Upper lobe of left lung (tissue), 6 donors: ENCODE results near the gene CHRNA5. TPM values are rescaled to one million over a fixed set of nuclear protein-coding genes. Genes with fewer than 3 reads are reported as not detected.
"Not testable (repeated sequence)": the region's sequence is repeated elsewhere in the genome, so short reads cannot be mapped to it uniquely, and the experiment has no call there.

ENCODE experiments used
- ATAC-seq, 2 donors: fragments of 200-7000 bp; cut with Tn5 transposase; one replicate each; pipeline ENCODE4 v1.9.1; 2022; ENCODE audit warnings: mild to moderate bottlenecking in 2 of 2, moderate library complexity in 2 of 2; ENCODE audit not compliant: low FRiP score in 2 of 2
- DNase-seq, 2 donors: peaks; one replicate each; pipeline ENCODE4 v3.0.0-alpha.2; 2019 to 2020
- H3K27ac ChIP-seq, 4 donors: fragments of 200-600 bp; sonication (generic); one replicate each; pipeline ENCODE4 v1.5.1; 2016 to 2019
- H3K27me3 ChIP-seq, 4 donors: fragments of 200-600 bp; sonication (generic); one replicate each; pipeline ENCODE4 v1.5.1; 2017 to 2019
- H3K36me3 ChIP-seq, 4 donors: fragments of 200-600 bp; sonication (generic); one replicate each; pipeline ENCODE4 v1.5.1; 2016 to 2019
- H3K4me1 ChIP-seq, 4 donors: fragments of 200-600 bp; sonication (generic); one replicate each; pipeline ENCODE4 v1.5.1; 2018 to 2019
- H3K4me3 ChIP-seq, 4 donors: fragments of 200-600 bp; sonication (generic); one replicate each; pipeline ENCODE4 v1.5.1; 2017 to 2019; ENCODE audit warnings: mild to moderate bottlenecking in 2 of 4, moderate library complexity in 1 of 4
- H3K9me3 ChIP-seq, 4 donors: fragments of 200-600 bp; sonication (generic); one replicate each; pipeline ENCODE4 v1.5.1; 2018 to 2019
- EP300 ChIP-seq, 4 donors: sonication (generic); formaldehyde crosslinking; IDR thresholded peaks; one replicate each; pipeline ENCODE4 v1.5.1; 2017; ENCODE audit warnings: antibody characterized with exemption in 4 of 4, control low read depth in 2 of 4
- POLR2A ChIP-seq, 4 donors: fragments of 450-650 bp; IDR thresholded peaks; one replicate each; pipeline ENCODE4 v1.5.1; 2016 to 2017; ENCODE audit warnings: antibody characterized with exemption in 4 of 4, mild to moderate bottlenecking in 2 of 4
- POLR2AphosphoS5 ChIP-seq, 2 donors: sonication (generic); formaldehyde crosslinking; IDR thresholded peaks; one replicate each; pipeline ENCODE4 v1.5.1; 2017; ENCODE audit warnings: antibody characterized with exemption in 2 of 2
- WGBS, 2 donors: methylation state at CpG; one replicate each; pipeline ENCODE4 v1.1.5; 2017 to 2018; 5-methylcytosine and 5-hydroxymethylcytosine counted together
- total RNA-seq, 6 donors: library from RNA; depleted of rRNA in 4 of 6; stranded (reverse); fragments of >200 nt in 4 of 6; gene quantifications; one replicate each; pipeline versions ENCODE4 v1.1.0 to v1.2.1, GENCODE V29; 2016 to 2021
- TF ChIP-seq, protein P1 (sequence below), 6 experiments: fragments of 450-650 bp in 4 of 6; fragments of 200-600 bp in 2 of 6; sonication (generic) in 2 of 6; IDR thresholded peaks; one replicate each; pipeline ENCODE4 v1.5.1; 2016 to 2019; ENCODE audit warnings: antibody characterized with exemption in 6 of 6
- donor health status: DM: no; HTN: no; CAD: no; lungs with moderate emphysema.
- donor health status: DM: no; HTN: yes; CAD: no; lungs with severe emphysema.

The CHRNA5 gene
- total RNA-seq, 6 donors from 2014 or later: 0.29 to 1.5 (median 0.38) TPM; not detected in 2

DNA sequence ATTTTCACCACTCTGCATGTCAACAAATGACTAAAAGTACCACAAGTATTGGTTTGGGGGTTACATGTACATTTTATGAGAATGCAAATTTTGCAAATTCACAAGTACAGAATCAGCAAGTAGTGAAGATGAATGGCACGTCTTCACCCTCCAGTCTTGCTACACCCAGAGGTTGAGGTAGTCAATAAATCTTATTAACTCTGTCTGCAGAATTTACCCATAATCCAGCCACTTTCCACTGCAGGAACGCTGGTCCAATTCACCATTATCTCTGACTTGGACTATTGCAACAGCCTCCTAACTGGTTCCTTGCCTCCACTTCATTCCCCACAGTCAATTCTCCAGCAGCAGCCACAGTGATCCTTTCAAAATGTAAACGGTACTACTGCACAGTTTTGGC lies 14.5 kb upstream of the CHRNA5 start:
- 77 to 80% methylated on average over 3 of the region's 3 CpGs for WGBS, 2 donors
- Histone ChIP-seq H3K9me3 (no peaks in the 10 kb centered on the region), H3K4me3 (no peak overlapping the region), H3K36me3 (peaks cover 35 to 56% (median 48%) of the 10 kb centered on the region in 4 donors), H3K27ac (no peak overlapping the region), H3K4me1 (no peaks in the 10 kb centered on the region), H3K27me3 (no peaks in the 10 kb centered on the region)
- ATAC-seq: no peak
- DNase-seq: no peak
- no peak for TF ChIP-seq POLR2AphosphoS5 (IDR thresholded peaks at IDR 0.05)
- TF ChIP-seq POLR2A (IDR thresholded peaks at IDR 0.05): no peak
- TF ChIP-seq, protein P1, sequence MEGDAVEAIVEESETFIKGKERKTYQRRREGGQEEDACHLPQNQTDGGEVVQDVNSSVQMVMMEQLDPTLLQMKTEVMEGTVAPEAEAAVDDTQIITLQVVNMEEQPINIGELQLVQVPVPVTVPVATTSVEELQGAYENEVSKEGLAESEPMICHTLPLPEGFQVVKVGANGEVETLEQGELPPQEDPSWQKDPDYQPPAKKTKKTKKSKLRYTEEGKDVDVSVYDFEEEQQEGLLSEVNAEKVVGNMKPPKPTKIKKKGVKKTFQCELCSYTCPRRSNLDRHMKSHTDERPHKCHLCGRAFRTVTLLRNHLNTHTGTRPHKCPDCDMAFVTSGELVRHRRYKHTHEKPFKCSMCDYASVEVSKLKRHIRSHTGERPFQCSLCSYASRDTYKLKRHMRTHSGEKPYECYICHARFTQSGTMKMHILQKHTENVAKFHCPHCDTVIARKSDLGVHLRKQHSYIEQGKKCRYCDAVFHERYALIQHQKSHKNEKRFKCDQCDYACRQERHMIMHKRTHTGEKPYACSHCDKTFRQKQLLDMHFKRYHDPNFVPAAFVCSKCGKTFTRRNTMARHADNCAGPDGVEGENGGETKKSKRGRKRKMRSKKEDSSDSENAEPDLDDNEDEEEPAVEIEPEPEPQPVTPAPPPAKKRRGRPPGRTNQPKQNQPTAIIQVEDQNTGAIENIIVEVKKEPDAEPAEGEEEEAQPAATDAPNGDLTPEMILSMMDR (IDR thresholded peaks at IDR 0.05): no peak
- TF ChIP-seq EP300 (IDR thresholded peaks at IDR 0.05): no peak

DNA sequence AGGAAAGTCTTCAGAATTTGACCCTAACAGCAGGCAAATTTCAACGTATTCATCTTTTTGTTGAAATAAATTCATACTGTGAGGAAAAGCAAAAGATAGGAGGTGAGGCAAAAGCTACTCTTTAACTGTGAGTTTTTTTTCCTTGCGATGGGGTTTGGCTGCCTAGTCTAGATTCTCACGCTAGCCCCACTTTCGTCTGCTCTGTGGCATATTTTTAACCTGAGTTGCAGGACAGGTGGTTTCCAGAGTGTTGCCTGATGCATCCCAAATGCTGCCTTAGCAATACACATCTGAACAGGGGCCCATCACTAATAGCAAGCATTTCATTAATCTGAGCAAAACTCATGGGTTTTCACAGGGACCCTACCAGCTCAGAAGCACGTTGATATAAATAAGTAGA lies 13.4 kb upstream of the CHRNA5 start:
- DNase-seq (no peak), ATAC-seq (no peak)
- H3K4me1 ChIP-seq: no peaks in the 10 kb centered on the region
- no peak overlapping the region for H3K27ac ChIP-seq
- no peak for TF ChIP-seq EP300 (IDR thresholded peaks at IDR 0.05)
- no peak for TF ChIP-seq POLR2AphosphoS5 (IDR thresholded peaks at IDR 0.05)
- TF ChIP-seq, protein P1 (IDR thresholded peaks at IDR 0.05): no peak
- no peak for TF ChIP-seq POLR2A (IDR thresholded peaks at IDR 0.05)
- H3K36me3 ChIP-seq: peaks cover 24 to 45% (median 38%) of the 10 kb centered on the region in 4 donors
- H3K27me3 ChIP-seq: no peaks in the 10 kb centered on the region
- no peak overlapping the region for H3K4me3 ChIP-seq
- no peaks in the 10 kb centered on the region for H3K9me3 ChIP-seq
- 87 to 88% methylated on average over 5 of the region's 5 CpGs for WGBS, 2 donors

DNA sequence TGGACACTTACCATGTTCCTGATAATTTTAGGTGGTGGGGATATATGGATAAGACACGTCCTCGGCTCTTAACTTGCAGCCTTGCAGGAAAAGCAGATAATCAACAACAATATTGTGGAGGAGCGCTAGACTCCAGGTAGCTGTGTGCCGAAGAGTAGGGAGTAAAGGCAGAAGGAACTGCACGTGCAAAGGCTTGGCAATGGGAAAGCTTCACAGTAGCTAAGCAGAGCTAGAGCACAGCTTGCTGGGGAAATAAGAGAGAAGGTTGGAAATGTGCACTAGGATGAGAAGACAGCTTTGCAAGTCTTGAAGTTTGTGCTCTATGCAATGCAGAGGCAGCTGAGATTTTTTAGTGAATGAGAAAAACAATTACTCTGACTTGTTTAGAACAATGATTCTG lies 12.7 kb upstream of the CHRNA5 start:
- DNase-seq: no peak
- no peak overlapping the region for H3K27ac ChIP-seq
- no peaks in the 10 kb centered on the region for H3K9me3 ChIP-seq
- TF ChIP-seq, protein P1 (IDR thresholded peaks at IDR 0.05): no peak
- TF ChIP-seq EP300 (IDR thresholded peaks at IDR 0.05): no peak
- TF ChIP-seq POLR2A (IDR thresholded peaks at IDR 0.05): no peak
- no peak for TF ChIP-seq POLR2AphosphoS5 (IDR thresholded peaks at IDR 0.05)
- H3K4me1 ChIP-seq: no peaks in the 10 kb centered on the region
- 68 to 73% methylated on average over 5 of the region's 5 CpGs for WGBS, 2 donors
- no peak for ATAC-seq
- peaks cover 18 to 38% (median 31%) of the 10 kb centered on the region in 4 donors for H3K36me3 ChIP-seq
- H3K27me3 ChIP-seq: no peaks in the 10 kb centered on the region
- no peak overlapping the region for H3K4me3 ChIP-seq

DNA sequence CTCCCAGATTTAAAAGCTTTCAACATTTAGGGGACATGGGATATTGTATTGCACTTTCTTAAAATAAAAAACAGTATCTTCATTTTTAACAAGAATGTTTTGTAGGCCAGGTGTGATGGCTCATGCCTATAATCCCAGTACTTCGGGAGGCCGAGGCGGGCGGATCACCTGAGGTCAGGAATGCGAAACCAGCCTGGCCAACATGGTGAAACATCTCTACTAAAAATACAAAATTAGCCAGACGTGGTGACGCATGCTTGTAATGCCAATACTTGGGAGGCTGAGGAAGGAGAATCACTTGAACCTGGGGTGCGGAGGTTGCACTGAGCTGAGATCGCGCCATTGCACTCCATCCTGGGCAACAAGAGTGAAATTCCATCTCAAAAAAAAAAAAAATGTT lies 5.1 kb upstream of the CHRNA5 start:
- H3K36me3 ChIP-seq, H3K4me3 ChIP-seq, H3K27ac ChIP-seq, H3K27me3 ChIP-seq, H3K9me3 ChIP-seq, H3K4me1 ChIP-seq, ATAC-seq, DNase-seq: not testable (repeated sequence)
- WGBS, 2 donors: 94 to 97% methylated on average over 10 of the region's 10 CpGs

DNA sequence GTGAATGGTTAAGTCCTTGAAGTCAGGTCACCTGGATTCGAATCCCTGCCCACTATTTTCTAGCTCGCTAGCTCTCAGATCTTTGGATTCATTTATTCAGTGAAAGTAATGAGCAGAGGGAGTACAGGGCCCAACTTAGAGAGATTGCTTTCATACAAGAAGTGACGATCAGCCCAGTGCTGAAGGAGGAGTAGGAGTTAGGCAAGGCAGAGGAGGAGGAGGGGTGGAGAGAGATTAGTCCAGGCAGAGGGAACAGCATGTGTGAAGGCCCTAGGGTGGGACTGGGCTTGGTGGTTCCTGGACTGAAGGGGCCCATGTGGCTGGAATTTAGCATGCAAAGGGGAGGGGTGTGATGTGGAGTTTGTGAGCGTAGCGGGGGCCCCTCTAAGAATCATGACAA lies 3.8 kb upstream of the CHRNA5 start:
- TF ChIP-seq, protein P1 (IDR thresholded peaks at IDR 0.05): no peak
- TF ChIP-seq EP300 (IDR thresholded peaks at IDR 0.05): no peak
- no peak for TF ChIP-seq POLR2A (IDR thresholded peaks at IDR 0.05)
- no peak for TF ChIP-seq POLR2AphosphoS5 (IDR thresholded peaks at IDR 0.05)

More for the DNA sequence above, 3.8 kb upstream of the CHRNA5 start:
- Histone ChIP-seq H3K4me1 (peaks cover 8 to 18% (median 11%) of the 10 kb centered on the region in 4 donors), H3K27ac (no peak overlapping the region), H3K27me3 (no peaks in the 10 kb centered on the region), H3K36me3 (no peaks in the 10 kb centered on the region), H3K9me3 (no peaks in the 10 kb centered on the region), H3K4me3 (no peak overlapping the region)
- ATAC-seq (no peak), DNase-seq (no peak)
- WGBS, 2 donors: 85 to 86% methylated on average over 5 of the region's 5 CpGs
